Activated naive CD8-positive, alpha-beta T cell treated with anti-CD3 and anti-CD28 coated beads for 36 hours (primary cell): Measurements from ENCODE around the gene EYS. TPM values are rescaled to one million over a fixed set of nuclear protein-coding genes. Genes with fewer than 3 reads are reported as not detected.

Source experiments
- DNase-seq: peaks from one replicate; pipeline ENCODE4 v3.0.0; 2021
- H3K27ac Mint-ChIP-seq: one replicate; pipeline ENCODE4 v1.8.0; 2022; ENCODE audit warnings: mild to moderate bottlenecking, moderate library complexity, mixed read lengths
- H3K27me3 Mint-ChIP-seq: one replicate; pipeline ENCODE4 v1.8.0; 2022; ENCODE audit warnings: mild to moderate bottlenecking, mixed read lengths
- H3K36me3 Mint-ChIP-seq: one replicate; pipeline ENCODE4 v1.8.0; 2021; ENCODE audit warnings: mild to moderate bottlenecking, mixed read lengths
- H3K4me1 Mint-ChIP-seq: one replicate; pipeline ENCODE4 v1.8.0; 2021; ENCODE audit warnings: mixed read lengths
- H3K4me3 Mint-ChIP-seq: one replicate; pipeline ENCODE4 v1.8.0; 2022; ENCODE audit warnings: mild to moderate bottlenecking, moderate library complexity, mixed read lengths
- H3K9me3 Mint-ChIP-seq: one replicate; pipeline ENCODE4 v1.8.0; 2022; ENCODE audit warnings: mixed read lengths
- total RNA-seq, 2 experiments: library from RNA; stranded (reverse); gene quantifications; one replicate each; pipeline ENCODE4 v1.2.3, GENCODE V29; 2021

The EYS gene
- total RNA-seq, 2 experiments from 2014 or later = not detected

- no peaks in the 10 kb centered on the region for H3K4me1 Mint-ChIP-seq
- no peak overlapping the region for H3K4me3 Mint-ChIP-seq
- H3K9me3 Mint-ChIP-seq = no peaks in the 10 kb centered on the region
- H3K27me3 Mint-ChIP-seq = no peaks in the 10 kb centered on the region
- H3K27ac Mint-ChIP-seq = no peak overlapping the region
- no peak for DNase-seq
- H3K36me3 Mint-ChIP-seq = no peaks in the 10 kb centered on the region
These were observed 798.9 kb downstream of the EYS start for GRCh38 chr6:64908104-64908503.

GRCh38 chr6:64904616-64905015 is 802.4 kb downstream of the EYS start:
- Mint-ChIP-seq H3K36me3 (no peaks in the 10 kb centered on the region), H3K4me1 (no peaks in the 10 kb centered on the region), H3K27ac (no peak overlapping the region), H3K9me3 (no peaks in the 10 kb centered on the region), H3K27me3 (no peaks in the 10 kb centered on the region), H3K4me3 (no peak overlapping the region)
- no peak for DNase-seq

DNA sequence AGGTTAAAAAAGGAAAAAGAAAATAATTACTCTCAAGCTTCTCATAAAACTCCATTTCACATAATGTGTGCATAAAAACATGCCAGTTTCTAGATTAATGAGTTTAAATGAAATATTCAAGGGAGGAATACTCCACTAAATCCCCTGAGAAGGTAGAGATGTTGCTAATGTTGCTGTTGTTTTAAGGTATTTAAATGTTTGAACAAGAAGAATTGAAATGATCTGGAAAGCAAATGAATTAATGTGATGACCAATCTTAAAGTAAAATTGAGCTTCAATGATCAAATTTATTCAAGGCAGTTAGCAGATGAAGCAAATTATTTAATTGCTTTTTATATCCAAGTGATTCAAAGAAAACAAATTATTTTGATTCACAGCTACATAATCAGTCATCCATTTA is 804.4 kb downstream of the EYS start:
- Mint-ChIP-seq H3K9me3 (peaks cover 1% of the 10 kb centered on the region), H3K27me3 (no peaks in the 10 kb centered on the region), H3K36me3 (no peaks in the 10 kb centered on the region), H3K4me3 (no peak overlapping the region), H3K27ac (no peak overlapping the region), H3K4me1 (no peaks in the 10 kb centered on the region)
- no peak for DNase-seq

DNA sequence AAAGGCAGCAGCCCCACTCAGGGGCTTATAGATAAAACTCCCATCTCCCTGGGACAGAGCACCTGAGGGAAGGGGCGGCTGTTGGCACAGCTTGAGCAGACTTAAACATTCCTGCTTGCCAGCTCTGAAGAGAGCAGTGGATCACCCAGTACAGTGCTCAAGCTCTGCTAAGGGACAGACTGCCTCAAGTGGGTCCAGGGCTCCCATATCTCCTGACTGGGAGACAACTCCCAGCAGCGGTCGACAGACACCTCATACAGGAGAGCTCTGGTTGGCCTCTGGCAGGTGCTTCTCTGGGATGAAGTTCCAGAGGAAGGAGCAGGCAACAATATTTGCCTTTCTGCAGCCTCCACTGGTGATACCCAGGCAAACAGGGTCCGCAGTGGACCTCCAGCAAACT is 810.1 kb downstream of the EYS start:
- H3K36me3 Mint-ChIP-seq = no peaks in the 10 kb centered on the region
- no peak overlapping the region for H3K4me3 Mint-ChIP-seq
- DNase-seq = no peak
- H3K27ac Mint-ChIP-seq = no peak overlapping the region
- no peaks in the 10 kb centered on the region for H3K27me3 Mint-ChIP-seq
- peaks cover 1% of the 10 kb centered on the region for H3K9me3 Mint-ChIP-seq
- H3K4me1 Mint-ChIP-seq = no peaks in the 10 kb centered on the region

- peaks cover 1% of the 10 kb centered on the region for H3K9me3 Mint-ChIP-seq
- no peaks in the 10 kb centered on the region for H3K4me1 Mint-ChIP-seq
- no peak for DNase-seq
- H3K27me3 Mint-ChIP-seq = no peaks in the 10 kb centered on the region
- no peaks in the 10 kb centered on the region for H3K36me3 Mint-ChIP-seq
- H3K4me3 Mint-ChIP-seq = no peak overlapping the region
- no peak overlapping the region for H3K27ac Mint-ChIP-seq
These were observed 811.1 kb downstream of the EYS start for GRCh38 chr6:64895945-64896344.

- H3K27ac Mint-ChIP-seq = no peak overlapping the region
- H3K9me3 Mint-ChIP-seq = no peaks in the 10 kb centered on the region
- H3K4me3 Mint-ChIP-seq = no peak overlapping the region
- no peaks in the 10 kb centered on the region for H3K27me3 Mint-ChIP-seq
- no peaks in the 10 kb centered on the region for H3K36me3 Mint-ChIP-seq
- no peaks in the 10 kb centered on the region for H3K4me1 Mint-ChIP-seq
- no peak for DNase-seq
These were observed 816.4 kb downstream of the EYS start for GRCh38 chr6:64890609-64891008.

DNA sequence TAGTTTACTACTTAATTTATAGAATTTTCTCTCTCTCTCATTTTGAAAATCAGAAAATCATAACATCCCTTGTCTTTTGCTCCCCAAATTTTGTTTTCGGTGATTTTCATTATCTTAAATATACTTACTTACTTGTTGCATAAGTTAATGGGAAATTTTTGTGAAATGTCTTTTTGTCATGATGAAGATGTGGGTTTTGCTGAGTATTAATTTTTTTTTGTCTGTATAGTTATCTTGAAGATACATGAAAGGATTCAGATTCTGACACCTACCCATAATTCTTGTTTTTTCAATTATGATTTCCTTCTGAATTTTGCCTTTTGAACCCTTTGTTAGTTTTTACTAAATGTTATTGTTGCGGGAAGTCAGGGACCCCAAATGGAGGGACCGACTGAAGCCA is 817.9 kb downstream of the EYS start:
- Mint-ChIP-seq H3K36me3 (no peaks in the 10 kb centered on the region), H3K27me3 (no peaks in the 10 kb centered on the region), H3K27ac (no peak overlapping the region), H3K9me3 (no peaks in the 10 kb centered on the region), H3K4me1 (no peaks in the 10 kb centered on the region), H3K4me3 (no peak overlapping the region)
- no peak for DNase-seq

GRCh38 chr6:64874776-64875175 is 832.2 kb downstream of the EYS start:
- Mint-ChIP-seq H3K27me3 (no peaks in the 10 kb centered on the region), H3K4me1 (no peaks in the 10 kb centered on the region), H3K9me3 (peaks cover 11% of the 10 kb centered on the region), H3K36me3 (no peaks in the 10 kb centered on the region), H3K4me3 (no peak overlapping the region), H3K27ac (no peak overlapping the region)
- DNase-seq = no peak

DNA sequence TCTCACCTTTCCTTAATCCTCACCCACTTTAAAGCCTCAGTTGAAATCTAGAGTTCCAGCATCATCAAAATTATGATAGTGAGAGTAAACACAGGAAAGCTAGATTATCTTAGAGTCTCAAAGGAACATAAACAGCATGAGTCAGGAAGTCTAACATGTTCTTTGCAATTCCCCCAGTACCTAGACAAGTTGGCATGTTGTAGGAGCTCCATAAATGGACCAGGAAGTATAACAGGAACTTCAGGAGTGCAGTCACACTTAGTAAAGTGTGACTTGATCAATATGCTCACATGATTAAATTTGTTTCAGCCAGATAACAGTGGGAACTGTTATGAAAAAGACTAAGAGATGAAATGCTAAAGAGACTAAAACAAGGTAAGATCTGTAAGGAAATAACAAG is 834.4 kb downstream of the EYS start:
- H3K36me3 Mint-ChIP-seq = no peaks in the 10 kb centered on the region
- no peak overlapping the region for H3K4me3 Mint-ChIP-seq
- no peaks in the 10 kb centered on the region for H3K27me3 Mint-ChIP-seq
- no peaks in the 10 kb centered on the region for H3K4me1 Mint-ChIP-seq
- no peak overlapping the region for H3K27ac Mint-ChIP-seq
- no peak for DNase-seq
- peaks cover 11% of the 10 kb centered on the region for H3K9me3 Mint-ChIP-seq

GRCh38 chr6:64861039-64861651 is 845.9 kb downstream of the EYS start:
- Mint-ChIP-seq H3K27me3 (no peaks in the 10 kb centered on the region), H3K36me3 (no peaks in the 10 kb centered on the region), H3K9me3 (peaks cover 1% of the 10 kb centered on the region), H3K4me1 (no peaks in the 10 kb centered on the region), H3K4me3 (no peak overlapping the region), H3K27ac (no peak overlapping the region)
- no peak for DNase-seq

DNA sequence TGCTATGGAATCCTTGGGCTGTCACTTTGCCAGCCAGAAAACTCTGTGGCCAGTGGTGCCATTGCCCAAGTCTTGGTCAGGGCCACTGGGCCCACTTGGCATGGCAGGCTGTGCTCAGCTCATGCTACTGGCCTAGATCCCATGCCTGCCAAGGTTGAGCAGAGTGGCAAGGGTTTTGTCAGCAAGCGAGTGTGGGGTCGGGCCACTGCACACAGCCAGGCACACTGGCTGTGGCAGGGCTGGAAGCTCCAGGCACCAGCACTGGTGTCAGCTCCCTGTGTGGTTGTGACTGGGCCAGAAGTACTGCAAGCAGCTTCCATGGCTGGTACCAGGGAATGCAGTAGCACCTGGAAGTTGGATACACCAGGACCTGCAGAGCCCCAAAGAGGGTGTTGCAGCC is 846.8 kb downstream of the EYS start:
- Mint-ChIP-seq H3K36me3 (no peaks in the 10 kb centered on the region), H3K4me3 (no peak overlapping the region), H3K27me3 (no peaks in the 10 kb centered on the region), H3K9me3 (peaks cover 3% of the 10 kb centered on the region), H3K4me1 (no peaks in the 10 kb centered on the region), H3K27ac (no peak overlapping the region)
- DNase-seq = no peak

GRCh38 chr6:64850121-64850520 is 856.9 kb downstream of the EYS start:
- peaks cover 8% of the 10 kb centered on the region for H3K9me3 Mint-ChIP-seq
- no peak overlapping the region for H3K4me3 Mint-ChIP-seq
- no peak overlapping the region for H3K27ac Mint-ChIP-seq
- no peaks in the 10 kb centered on the region for H3K4me1 Mint-ChIP-seq
- no peak for DNase-seq
- no peaks in the 10 kb centered on the region for H3K27me3 Mint-ChIP-seq
- no peaks in the 10 kb centered on the region for H3K36me3 Mint-ChIP-seq

GRCh38 chr6:64848467-64848866 is 858.6 kb downstream of the EYS start:
- DNase-seq = no peak
- H3K36me3 Mint-ChIP-seq = no peaks in the 10 kb centered on the region
- no peaks in the 10 kb centered on the region for H3K27me3 Mint-ChIP-seq
- no peak overlapping the region for H3K27ac Mint-ChIP-seq
- H3K9me3 Mint-ChIP-seq = peaks cover 6% of the 10 kb centered on the region
- no peaks in the 10 kb centered on the region for H3K4me1 Mint-ChIP-seq
- H3K4me3 Mint-ChIP-seq = no peak overlapping the region

GRCh38 chr6:64847396-64847795 is 859.6 kb downstream of the EYS start:
- Mint-ChIP-seq H3K27me3 (no peaks in the 10 kb centered on the region), H3K36me3 (no peaks in the 10 kb centered on the region), H3K27ac (no peak overlapping the region), H3K9me3 (peaks cover 4% of the 10 kb centered on the region), H3K4me3 (no peak overlapping the region), H3K4me1 (no peaks in the 10 kb centered on the region)
- DNase-seq = no peak

DNA sequence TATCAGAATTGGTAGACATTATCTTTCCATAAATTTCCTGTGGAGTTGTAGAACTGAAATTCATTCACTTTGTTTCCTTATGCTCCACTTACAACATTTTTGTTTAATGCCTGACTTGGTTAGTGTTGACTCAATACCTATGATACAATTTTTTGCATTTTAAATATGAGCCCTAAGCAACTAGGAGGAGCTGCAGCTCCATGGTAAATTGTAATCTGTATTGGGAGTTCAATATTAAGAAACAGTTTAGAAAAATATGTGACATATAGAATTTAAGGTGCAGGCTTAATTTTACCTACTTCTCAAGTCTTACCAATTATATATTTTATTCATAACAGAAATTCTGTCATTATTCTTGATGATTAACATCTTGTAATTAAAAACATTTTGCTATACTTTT is 868.3 kb downstream of the EYS start:
- Mint-ChIP-seq H3K4me1 (no peaks in the 10 kb centered on the region), H3K27me3 (no peaks in the 10 kb centered on the region), H3K36me3 (no peaks in the 10 kb centered on the region), H3K4me3 (no peak overlapping the region), H3K27ac (no peak overlapping the region), H3K9me3 (no peaks in the 10 kb centered on the region)
- DNase-seq = no peak

- no peaks in the 10 kb centered on the region for H3K36me3 Mint-ChIP-seq
- H3K4me1 Mint-ChIP-seq = no peaks in the 10 kb centered on the region
- no peak overlapping the region for H3K4me3 Mint-ChIP-seq
- no peak overlapping the region for H3K27ac Mint-ChIP-seq
- no peak for DNase-seq
- H3K27me3 Mint-ChIP-seq = no peaks in the 10 kb centered on the region
- H3K9me3 Mint-ChIP-seq = no peaks in the 10 kb centered on the region
These were observed 875.3 kb downstream of the EYS start for GRCh38 chr6:64831680-64832079.

GRCh38 chr6:64817525-64817924 is 889.5 kb downstream of the EYS start:
- no peaks in the 10 kb centered on the region for H3K36me3 Mint-ChIP-seq
- no peak overlapping the region for H3K4me3 Mint-ChIP-seq
- no peaks in the 10 kb centered on the region for H3K4me1 Mint-ChIP-seq
- no peaks in the 10 kb centered on the region for H3K27me3 Mint-ChIP-seq
- peaks cover 4% of the 10 kb centered on the region for H3K9me3 Mint-ChIP-seq
- no peak for DNase-seq
- no peak overlapping the region for H3K27ac Mint-ChIP-seq
